ENCODE measurements around the gene ZNF526.

Gene ZNF526

GRCh38 chr19:42269478-42270345 is 49.6 kb downstream of the ZNF526 start:
- no peak overlapping the region for H4K8ac ChIP-seq (ENCODE audit: low read depth, low read length)
- peak overlapping the region; percentile 37 for H3K4ac ChIP-seq (ENCODE audit: low read length)
- peak overlapping the region; percentile 65 to 76 for H3K4me3 ChIP-seq (ENCODE audit: low read length in 2 of 2)
- peak overlapping the region; percentile 29 for H2BK5ac ChIP-seq (ENCODE audit: low read length)
- H2BK120ac ChIP-seq (ENCODE audit: low read depth, low read length): no peak overlapping the region
- H3K23ac ChIP-seq (ENCODE audit: low read depth, low read length, poor library complexity): no peak overlapping the region
- peak overlapping the region; percentile 90 for H2AK5ac ChIP-seq (ENCODE audit: low read depth, low read length)
- H3K27me3 ChIP-seq (ENCODE audit: control insufficient read depth in 3 of 3, insufficient read depth in 3 of 3, low read depth in 1 of 3, low read length in 3 of 3): no peaks in the 10 kb centered on the region
- peak overlapping the region; percentile 62 for H3K4me2 ChIP-seq (ENCODE audit: insufficient read depth, low read length, poor library complexity, severe bottlenecking)
- H2BK12ac ChIP-seq (ENCODE audit: low read length): peak overlapping the region; percentile 41
- H3K79me1 ChIP-seq (ENCODE audit: low read depth, low read length): peaks cover 20% of the 10 kb centered on the region
- H3K18ac ChIP-seq (ENCODE audit: low read length): peak overlapping the region; percentile 48
- H3K4me1 ChIP-seq (ENCODE audit: control insufficient read depth in 2 of 2, insufficient read depth in 1 of 2, low read depth in 1 of 2, low read length in 2 of 2): peaks cover 12 to 19% of the 10 kb centered on the region in 2 donors
- no peak overlapping the region for H3K14ac ChIP-seq (ENCODE audit: low read length)
- no CpG with 5 or more reads among the region's 10 CpGs for WGBS, 2 donors (ENCODE audit: extremely low coverage in 2 of 2, insufficient read length in 2 of 2, insufficient replicate concordance in 1 of 2)
- peak overlapping the region; percentile 81 for H3K9ac ChIP-seq (ENCODE audit: low read depth, low read length, poor library complexity)
- no peak overlapping the region for H4K91ac ChIP-seq (ENCODE audit: low read depth, low read length, poor library complexity)
- H3K36me3 ChIP-seq (replicated peaks in 1 of 2; ENCODE audit: control insufficient read depth in 2 of 2, insufficient read depth in 2 of 2, low read length in 2 of 2): peaks cover 11 to 25% of the 10 kb centered on the region in 2 donors
- H3K9me3 ChIP-seq (replicated peaks in 1 of 2; ENCODE audit: control insufficient read depth in 2 of 2, insufficient read depth in 1 of 2, low read depth in 1 of 2, low read length in 2 of 2): no peaks in the 10 kb centered on the region
- H2AFZ ChIP-seq (ENCODE audit: low read length): no peak overlapping the region
- peak overlapping the region; percentile 92 for H2BK15ac ChIP-seq (ENCODE audit: low read length)
- H3K27ac ChIP-seq (replicated peaks; ENCODE audit: low read length): no peak overlapping the region
- DNase-seq (ENCODE audit: low spot score): no peak

- H3K14ac ChIP-seq (ENCODE audit: low read length): no peak overlapping the region
- H2AK5ac ChIP-seq (ENCODE audit: low read depth, low read length): no peak overlapping the region
- no peak overlapping the region for H3K4me2 ChIP-seq (ENCODE audit: insufficient read depth, low read length, poor library complexity, severe bottlenecking)
- H2BK5ac ChIP-seq (ENCODE audit: low read length): peak overlapping the region; percentile 29
- no peak overlapping the region for H3K27ac ChIP-seq (replicated peaks; ENCODE audit: low read length)
- peaks cover 20% of the 10 kb centered on the region for H3K79me1 ChIP-seq (ENCODE audit: low read depth, low read length)
- no peak overlapping the region for H2BK12ac ChIP-seq (ENCODE audit: low read length)
- H3K9ac ChIP-seq (ENCODE audit: low read depth, low read length, poor library complexity): no peak overlapping the region
- H3K36me3 ChIP-seq (replicated peaks in 1 of 2; ENCODE audit: control insufficient read depth in 2 of 2, insufficient read depth in 2 of 2, low read length in 2 of 2): peaks cover 16 to 32% of the 10 kb centered on the region in 2 donors
- no CpG with 5 or more reads among the region's 18 CpGs for WGBS, 2 donors (ENCODE audit: extremely low coverage in 2 of 2, insufficient read length in 2 of 2, insufficient replicate concordance in 1 of 2)
- no peak overlapping the region for H4K8ac ChIP-seq (ENCODE audit: low read depth, low read length)
- peak overlapping the region; percentile 47 for H3K23ac ChIP-seq (ENCODE audit: low read depth, low read length, poor library complexity)
- no peak overlapping the region for H3K18ac ChIP-seq (ENCODE audit: low read length)
- no peak for DNase-seq (ENCODE audit: low spot score)
- H4K91ac ChIP-seq (ENCODE audit: low read depth, low read length, poor library complexity): no peak overlapping the region
- no peak overlapping the region for H3K4ac ChIP-seq (ENCODE audit: low read length)
- no peak overlapping the region for H2BK120ac ChIP-seq (ENCODE audit: low read depth, low read length)
- H2BK15ac ChIP-seq (ENCODE audit: low read length): peak overlapping the region; percentile 92
- no peaks in the 10 kb centered on the region for H3K27me3 ChIP-seq (ENCODE audit: control insufficient read depth in 3 of 3, insufficient read depth in 3 of 3, low read depth in 1 of 3, low read length in 3 of 3)
- no peaks in the 10 kb centered on the region for H3K9me3 ChIP-seq (replicated peaks in 1 of 2; ENCODE audit: control insufficient read depth in 2 of 2, insufficient read depth in 1 of 2, low read depth in 1 of 2, low read length in 2 of 2)
- H3K4me3 ChIP-seq (ENCODE audit: low read length in 2 of 2): peak overlapping the region in 1 of 2 donors; percentile 65
- H2AFZ ChIP-seq (ENCODE audit: low read length): no peak overlapping the region
- peaks cover 12 to 19% of the 10 kb centered on the region in 2 donors for H3K4me1 ChIP-seq (ENCODE audit: control insufficient read depth in 2 of 2, insufficient read depth in 1 of 2, low read depth in 1 of 2, low read length in 2 of 2)
These were observed 50.4 kb downstream of the ZNF526 start for GRCh38 chr19:42270346-42271044.

- WGBS, 2 donors (ENCODE audit: extremely low coverage in 2 of 2, insufficient read length in 2 of 2, insufficient replicate concordance in 1 of 2): no CpG with 5 or more reads among the region's 3 CpGs
- H3K27me3 ChIP-seq (ENCODE audit: control insufficient read depth in 3 of 3, insufficient read depth in 3 of 3, low read depth in 1 of 3, low read length in 3 of 3): no peaks in the 10 kb centered on the region
These were observed 50.9 kb downstream of the ZNF526 start for GRCh38 chr19:42271045-42271419.

More at GRCh38 chr19:42271045-42271419, 50.9 kb downstream of the ZNF526 start:
- no peak overlapping the region for H3K4ac ChIP-seq (ENCODE audit: low read length)
- peaks cover 12 to 19% of the 10 kb centered on the region in 2 donors for H3K4me1 ChIP-seq (ENCODE audit: control insufficient read depth in 2 of 2, insufficient read depth in 1 of 2, low read depth in 1 of 2, low read length in 2 of 2)
- H3K36me3 ChIP-seq (replicated peaks in 1 of 2; ENCODE audit: control insufficient read depth in 2 of 2, insufficient read depth in 2 of 2, low read length in 2 of 2): peaks cover 16 to 36% of the 10 kb centered on the region in 2 donors
- peak overlapping the region; percentile 12 for H3K9ac ChIP-seq (ENCODE audit: low read depth, low read length, poor library complexity)
- no peak overlapping the region for H3K27ac ChIP-seq (replicated peaks; ENCODE audit: low read length)
- H2AK5ac ChIP-seq (ENCODE audit: low read depth, low read length): no peak overlapping the region
- no peak overlapping the region for H4K91ac ChIP-seq (ENCODE audit: low read depth, low read length, poor library complexity)
- H3K4me2 ChIP-seq (ENCODE audit: insufficient read depth, low read length, poor library complexity, severe bottlenecking): no peak overlapping the region
- no peak overlapping the region for H2AFZ ChIP-seq (ENCODE audit: low read length)
- no peak for DNase-seq (ENCODE audit: low spot score)
- no peak overlapping the region for H3K14ac ChIP-seq (ENCODE audit: low read length)
- H3K18ac ChIP-seq (ENCODE audit: low read length): no peak overlapping the region
- H3K23ac ChIP-seq (ENCODE audit: low read depth, low read length, poor library complexity): no peak overlapping the region
- no peak overlapping the region for H3K4me3 ChIP-seq (ENCODE audit: low read length in 2 of 2)
- no peaks in the 10 kb centered on the region for H3K9me3 ChIP-seq (replicated peaks in 1 of 2; ENCODE audit: control insufficient read depth in 2 of 2, insufficient read depth in 1 of 2, low read depth in 1 of 2, low read length in 2 of 2)
- H2BK15ac ChIP-seq (ENCODE audit: low read length): peak overlapping the region; percentile 27
- no peak overlapping the region for H2BK5ac ChIP-seq (ENCODE audit: low read length)
- no peak overlapping the region for H2BK12ac ChIP-seq (ENCODE audit: low read length)
- no peak overlapping the region for H2BK120ac ChIP-seq (ENCODE audit: low read depth, low read length)
- H3K79me1 ChIP-seq (ENCODE audit: low read depth, low read length): peaks cover 20% of the 10 kb centered on the region
- no peak overlapping the region for H4K8ac ChIP-seq (ENCODE audit: low read depth, low read length)
